Karpas-422 (cell line): Measurements from ENCODE around the gene PCSK6. TPM values are rescaled to one million over a fixed set of nuclear protein-coding genes. Genes with fewer than 3 reads are reported as not detected.

ENCODE experiments used
- DNase-seq: peaks from one replicate; pipeline ENCODE4 v3.0.0-alpha.2; 2015
- H2AFZ ChIP-seq: fragments of 200-600 bp; sonication (generic); 2 replicates; pipeline ENCODE4 v1.6.1; 2014; ENCODE audit warnings: antibody characterized with exemption, low read length, mixed read lengths
- H3K27ac ChIP-seq: fragments of 200-600 bp; sonication (generic); 2 replicates; pipeline ENCODE4 v1.5.1; 2014; ENCODE audit warnings: mild to moderate bottlenecking, low read length, moderate library complexity
- H3K27me3 ChIP-seq: fragments of 200-600 bp; sonication (generic); 2 replicates; pipeline ENCODE4 v1.6.1; 2014; ENCODE audit warnings: low read length, mixed read lengths
- H3K36me3 ChIP-seq: fragments of 200-600 bp; sonication (generic); 2 replicates; pipeline ENCODE4 v1.6.1; 2014; ENCODE audit warnings: low read length, mixed read lengths; ENCODE audit not compliant: insufficient read depth
- H3K4me1 ChIP-seq: fragments of 200-600 bp; sonication (generic); 2 replicates; pipeline ENCODE4 v1.6.1; 2014; ENCODE audit warnings: mild to moderate bottlenecking, low read length, mixed read lengths
- H3K4me2 ChIP-seq: fragments of 200-600 bp; sonication (generic); 2 replicates; pipeline ENCODE4 v1.6.1; 2014; ENCODE audit warnings: low read length, low read depth, mild to moderate bottlenecking; ENCODE audit not compliant: poor library complexity, severe bottlenecking
- H3K4me3 ChIP-seq: fragments of 200-600 bp; sonication (generic); 2 replicates; pipeline ENCODE4 v1.5.1; 2014; ENCODE audit warnings: mild to moderate bottlenecking, antibody characterized with exemption, low read length, mixed read lengths
- H3K79me2 ChIP-seq: fragments of 200-600 bp; sonication (generic); 2 replicates; pipeline ENCODE4 v1.6.1; 2014; ENCODE audit warnings: mild to moderate bottlenecking, low read length, mixed read lengths
- H3K9ac ChIP-seq: fragments of 200-600 bp; sonication (generic); 2 replicates; pipeline ENCODE4 v1.6.0; 2014; ENCODE audit warnings: low read length
- H3K9me2 ChIP-seq: fragments of 200-600 bp; sonication (generic), shearing (Covaris generic); replicated peaks from 2 replicates; pipeline ENCODE4 v1.6.0; 2014; ENCODE audit warnings: mild to moderate bottlenecking, low read length, moderate library complexity; ENCODE audit not compliant: insufficient read depth
- H3K9me3 ChIP-seq: fragments of 300-700, 200-600 bp; sonication (generic); 2 replicates; pipeline ENCODE4 v1.6.1; 2014; ENCODE audit warnings: low read length, mixed read lengths
- H4K20me1 ChIP-seq: fragments of 200-600 bp; sonication (generic); 2 replicates; pipeline ENCODE4 v1.6.1; 2014; ENCODE audit warnings: mild to moderate bottlenecking, antibody characterized with exemption, low read length, low read depth; ENCODE audit not compliant: insufficient read depth
- total RNA-seq: library from RNA; depleted of rRNA; stranded (reverse); fragments of >200 nt; shearing (Covaris generic); gene quantifications from 2 replicates; pipeline ENCODE4 v1.2.3, GENCODE V29; 2014; ENCODE audit warnings: low replicate concordance

The PCSK6 gene
- total RNA-seq, 1 experiment from 2014 or later = 0.19 TPM

GRCh38 chr15:101499863-101500713, 10.6 kb upstream of the PCSK6 start:
- no peaks in the 10 kb centered on the region for H4K20me1 ChIP-seq
- H2AFZ ChIP-seq = no peak overlapping the region
- no peak overlapping the region for H3K4me3 ChIP-seq
- no peaks in the 10 kb centered on the region for H3K36me3 ChIP-seq
- H3K4me1 ChIP-seq = peaks cover 4% of the 10 kb centered on the region; the same call in 1 of the 2 replicates
- H3K9ac ChIP-seq = no peak overlapping the region
- no peak overlapping the region for H3K4me2 ChIP-seq
- H3K27me3 ChIP-seq = no peaks in the 10 kb centered on the region
- H3K27ac ChIP-seq = no peak overlapping the region
- DNase-seq = no peak
- H3K9me2 ChIP-seq = no peaks in the 10 kb centered on the region
- no peaks in the 10 kb centered on the region for H3K9me3 ChIP-seq
- H3K79me2 ChIP-seq = no peaks in the 10 kb centered on the region

- Histone ChIP-seq H3K9ac (no peak overlapping the region), H3K4me3 (no peak overlapping the region), H4K20me1 (no peaks in the 10 kb centered on the region), H3K79me2 (no peaks in the 10 kb centered on the region), H3K9me3 (no peaks in the 10 kb centered on the region), H3K4me2 (no peak overlapping the region), H3K27ac (no peak overlapping the region), H3K4me1 (peaks cover 4% of the 10 kb centered on the region; the same call in 1 of the 2 replicates), H3K9me2 (no peaks in the 10 kb centered on the region), H3K27me3 (no peaks in the 10 kb centered on the region), H3K36me3 (no peaks in the 10 kb centered on the region), H2AFZ (no peak overlapping the region)
- DNase-seq = no peak
Observed at GRCh38 chr15:101498717-101499480, 9.4 kb upstream of the PCSK6 start.

GRCh38 chr15:101498076-101498716, 8.7 kb upstream of the PCSK6 start:
- Histone ChIP-seq H3K79me2 (no peaks in the 10 kb centered on the region), H2AFZ (no peak overlapping the region), H3K9me2 (no peaks in the 10 kb centered on the region), H3K27ac (no peak overlapping the region), H3K9me3 (no peaks in the 10 kb centered on the region), H3K4me2 (no peak overlapping the region), H3K27me3 (no peaks in the 10 kb centered on the region), H3K36me3 (no peaks in the 10 kb centered on the region), H3K4me1 (peaks cover 4% of the 10 kb centered on the region; the same call in 1 of the 2 replicates), H3K4me3 (no peak overlapping the region), H4K20me1 (no peaks in the 10 kb centered on the region), H3K9ac (no peak overlapping the region)
- DNase-seq = no peak

GRCh38 chr15:101497484-101498034, 8.1 kb upstream of the PCSK6 start:
- Histone ChIP-seq H3K9ac (no peak overlapping the region), H3K27ac (no peak overlapping the region), H3K79me2 (no peaks in the 10 kb centered on the region), H3K4me2 (no peak overlapping the region), H3K9me3 (no peaks in the 10 kb centered on the region), H3K9me2 (no peaks in the 10 kb centered on the region), H3K4me1 (peaks cover 4% of the 10 kb centered on the region; the same call in 1 of the 2 replicates), H4K20me1 (no peaks in the 10 kb centered on the region), H2AFZ (no peak overlapping the region), H3K4me3 (no peak overlapping the region), H3K36me3 (no peaks in the 10 kb centered on the region), H3K27me3 (no peaks in the 10 kb centered on the region)
- no peak for DNase-seq

- Histone ChIP-seq H3K27me3 (no peaks in the 10 kb centered on the region), H3K4me2 (no peak overlapping the region), H3K4me1 (peaks cover 4% of the 10 kb centered on the region; the same call in 1 of the 2 replicates), H3K9me2 (no peaks in the 10 kb centered on the region), H2AFZ (no peak overlapping the region), H3K9me3 (no peaks in the 10 kb centered on the region), H3K27ac (no peak overlapping the region), H3K36me3 (no peaks in the 10 kb centered on the region), H3K9ac (no peak overlapping the region), H4K20me1 (no peaks in the 10 kb centered on the region), H3K4me3 (no peak overlapping the region), H3K79me2 (no peaks in the 10 kb centered on the region)
- no peak for DNase-seq
Observed at GRCh38 chr15:101497017-101497416, 7.5 kb upstream of the PCSK6 start.

- H3K36me3 ChIP-seq = no peaks in the 10 kb centered on the region
- H3K4me1 ChIP-seq = no peaks in the 10 kb centered on the region; the same call in 1 of the 2 replicates
- no peaks in the 10 kb centered on the region for H3K9me2 ChIP-seq
- H3K27me3 ChIP-seq = no peaks in the 10 kb centered on the region
- H3K4me2 ChIP-seq = no peak overlapping the region
- H3K9me3 ChIP-seq = no peaks in the 10 kb centered on the region
- DNase-seq = no peak
- H3K9ac ChIP-seq = no peak overlapping the region
- no peaks in the 10 kb centered on the region for H4K20me1 ChIP-seq
- H3K4me3 ChIP-seq = no peak overlapping the region
- no peaks in the 10 kb centered on the region for H3K79me2 ChIP-seq
- no peak overlapping the region for H3K27ac ChIP-seq
- no peak overlapping the region for H2AFZ ChIP-seq
Observed at GRCh38 chr15:101496198-101496986, 6.9 kb upstream of the PCSK6 start.

- no peaks in the 10 kb centered on the region for H3K36me3 ChIP-seq
- no peak overlapping the region for H3K9ac ChIP-seq
- H3K79me2 ChIP-seq = no peaks in the 10 kb centered on the region
- no peaks in the 10 kb centered on the region for H3K4me1 ChIP-seq
- no peak overlapping the region for H2AFZ ChIP-seq
- H3K4me2 ChIP-seq = no peak overlapping the region
- no peaks in the 10 kb centered on the region for H3K27me3 ChIP-seq
- H3K9me2 ChIP-seq = no peaks in the 10 kb centered on the region
- no peak overlapping the region for H3K4me3 ChIP-seq
- no peaks in the 10 kb centered on the region for H3K9me3 ChIP-seq
- no peak overlapping the region for H3K27ac ChIP-seq
- no peaks in the 10 kb centered on the region for H4K20me1 ChIP-seq
- DNase-seq = no peak
Observed at GRCh38 chr15:101495334-101496197, 6.1 kb upstream of the PCSK6 start.
